Activated naive CD4-positive, alpha-beta T cell treated with anti-CD3 and anti-CD28 coated beads, Interleukin-2, amount 50 U/mL, for 16 hours (primary cell): ENCODE data around the gene STAG1.
"Not testable (repeated sequence)": the region's sequence is repeated elsewhere in the genome, so short reads cannot be mapped to it uniquely, and the experiment has no call there.

ENCODE experiments used
- DNase-seq: peaks from one replicate; pipeline ENCODE4 v3.0.0-alpha.2; 2020

Gene STAG1

GRCh38 chr3:136380530-136380929 lies 371.6 kb downstream of the STAG1 start:
- no peak for DNase-seq

- DNase-seq, result no peak
Measured at GRCh38 chr3:136378011-136378410, 374.2 kb downstream of the STAG1 start.

GRCh38 chr3:136377508-136377907 lies 374.7 kb downstream of the STAG1 start:
- DNase-seq, result no peak

GRCh38 chr3:136375800-136376199 lies 376.4 kb downstream of the STAG1 start:
- DNase-seq, result not testable (repeated sequence)

- no peak for DNase-seq
Measured at GRCh38 chr3:136366289-136366688, 385.9 kb downstream of the STAG1 start.

GRCh38 chr3:136353461-136353860 lies 398.7 kb downstream of the STAG1 start:
- DNase-seq, result no peak

GRCh38 chr3:136351905-136352304 lies 400.3 kb downstream of the STAG1 start:
- no peak for DNase-seq

- DNase-seq, result no peak
Measured at GRCh38 chr3:136351351-136351750, 400.8 kb downstream of the STAG1 start.

- DNase-seq, result no peak
Measured at GRCh38 chr3:136350557-136350956, 401.6 kb downstream of the STAG1 start.

- no peak for DNase-seq
Measured at GRCh38 chr3:136350132-136350531, 402.0 kb downstream of the STAG1 start.

- DNase-seq, result no peak
Measured at GRCh38 chr3:136346486-136346885, 405.7 kb downstream of the STAG1 start.

GRCh38 chr3:136343873-136344555 lies 408.2 kb downstream of the STAG1 start:
- no peak for DNase-seq

- DNase-seq, result no peak
Measured at GRCh38 chr3:136343446-136343845, 408.7 kb downstream of the STAG1 start.

GRCh38 chr3:136336329-136337100 lies 415.7 kb downstream of the STAG1 start:
- no peak for DNase-seq

- DNase-seq, result not testable (repeated sequence)
Measured at GRCh38 chr3:136334726-136335125, 417.5 kb downstream of the STAG1 start.

GRCh38 chr3:136334209-136334608 lies 418.0 kb downstream of the STAG1 start:
- no peak for DNase-seq

GRCh38 chr3:136332776-136333175 lies 419.4 kb downstream of the STAG1 start:
- no peak for DNase-seq

- no peak for DNase-seq
Measured at GRCh38 chr3:136332302-136332701, 419.9 kb downstream of the STAG1 start.

GRCh38 chr3:136330900-136331299 lies 421.3 kb downstream of the STAG1 start:
- DNase-seq, result no peak

- DNase-seq, result no peak
Measured at GRCh38 chr3:136329593-136329992, 422.6 kb downstream of the STAG1 start.

- no peak for DNase-seq
Measured at GRCh38 chr3:136327671-136328070, 424.5 kb downstream of the STAG1 start.

- DNase-seq, result no peak
Measured at GRCh38 chr3:136326316-136326715, 425.9 kb downstream of the STAG1 start.

- DNase-seq, result no peak
Measured at GRCh38 chr3:136311968-136312367, 440.2 kb downstream of the STAG1 start.

- DNase-seq, result no peak
Measured at GRCh38 chr3:136311261-136311660, 440.9 kb downstream of the STAG1 start.

- no peak for DNase-seq
Measured at GRCh38 chr3:136305879-136306278, 446.3 kb downstream of the STAG1 start.
